Left renal pelvis (tissue), 4 donors: ENCODE measurements around the gene NR2C2. TPM values are rescaled to one million over a fixed set of nuclear protein-coding genes. Genes with fewer than 3 reads are reported as not detected.
"Not testable (repeated sequence)": the region's sequence is repeated elsewhere in the genome, so short reads cannot be mapped to it uniquely, and the experiment has no call there.

Source experiments
- DNase-seq, 4 donors: peaks; one replicate each; pipeline ENCODE4 v3.0.0-alpha.2; 2013; ENCODE audit warnings: low read depth in 4 of 4, low spot score in 3 of 4
- polyA plus RNA-seq, 4 donors: library from polyadenylated mRNA; unstranded; fragments of 120-200 nt; gene quantifications; one replicate each; pipeline ENCODE4 v1.2.1, GENCODE V29; 2013; ENCODE audit not compliant: insufficient read length in 4 of 4

NR2C2 gene
- polyA plus RNA-seq, 4 donors: 39.5 to 59.1 (median 42.9) TPM

GRCh38 chr3:14957153-14957552, 9.8 kb downstream of the NR2C2 start:
- DNase-seq: no peak

- no peak for DNase-seq
Observed at GRCh38 chr3:14957925-14958324, 10.5 kb downstream of the NR2C2 start.

GRCh38 chr3:14959359-14959943, 12.1 kb downstream of the NR2C2 start:
- no peak for DNase-seq

GRCh38 chr3:14962762-14963161, 15.4 kb downstream of the NR2C2 start:
- DNase-seq: no peak

GRCh38 chr3:14967285-14967684, 19.9 kb downstream of the NR2C2 start:
- DNase-seq: no peak

GRCh38 chr3:14969671-14970070, 22.3 kb downstream of the NR2C2 start:
- DNase-seq: no peak

GRCh38 chr3:14976317-14976716, 28.9 kb downstream of the NR2C2 start:
- DNase-seq: no peak

- no peak for DNase-seq
Observed at GRCh38 chr3:14980689-14981088, 33.3 kb downstream of the NR2C2 start.

- no peak for DNase-seq
Observed at GRCh38 chr3:14984581-14985113, 37.3 kb downstream of the NR2C2 start.

GRCh38 chr3:14988988-14989394, 41.6 kb downstream of the NR2C2 start:
- DNase-seq: no peak

GRCh38 chr3:14989943-14990779, 42.8 kb downstream of the NR2C2 start:
- DNase-seq: no peak

- DNase-seq: no peak
Observed at GRCh38 chr3:14990780-14991148, 43.4 kb downstream of the NR2C2 start.

- no peak for DNase-seq
Observed at GRCh38 chr3:14991151-14991742, 43.9 kb downstream of the NR2C2 start.

GRCh38 chr3:14991818-14992612, 44.6 kb downstream of the NR2C2 start:
- no peak for DNase-seq

- DNase-seq: no peak
Observed at GRCh38 chr3:14997941-14998340, 50.6 kb downstream of the NR2C2 start.

GRCh38 chr3:14999182-14999581, 51.8 kb downstream of the NR2C2 start:
- not testable (repeated sequence) for DNase-seq

- no peak for DNase-seq
Observed at GRCh38 chr3:15007681-15008141, 60.3 kb downstream of the NR2C2 start.

- DNase-seq: no peak
Observed at GRCh38 chr3:15009167-15009566, 61.8 kb downstream of the NR2C2 start.

GRCh38 chr3:15010664-15011063, 63.3 kb downstream of the NR2C2 start:
- no peak for DNase-seq

GRCh38 chr3:15011174-15011573, 63.8 kb downstream of the NR2C2 start:
- DNase-seq: no peak
